IPS-NIHi7 (cell line): ENCODE results near the gene TNFAIP8L1.

Experiments
- DNase-seq: peaks from one replicate; pipeline ENCODE4 v3.0.0; 2012; ENCODE audit warnings: mixed read lengths; ENCODE audit errors: extremely low spot score

The TNFAIP8L1 gene

DNA sequence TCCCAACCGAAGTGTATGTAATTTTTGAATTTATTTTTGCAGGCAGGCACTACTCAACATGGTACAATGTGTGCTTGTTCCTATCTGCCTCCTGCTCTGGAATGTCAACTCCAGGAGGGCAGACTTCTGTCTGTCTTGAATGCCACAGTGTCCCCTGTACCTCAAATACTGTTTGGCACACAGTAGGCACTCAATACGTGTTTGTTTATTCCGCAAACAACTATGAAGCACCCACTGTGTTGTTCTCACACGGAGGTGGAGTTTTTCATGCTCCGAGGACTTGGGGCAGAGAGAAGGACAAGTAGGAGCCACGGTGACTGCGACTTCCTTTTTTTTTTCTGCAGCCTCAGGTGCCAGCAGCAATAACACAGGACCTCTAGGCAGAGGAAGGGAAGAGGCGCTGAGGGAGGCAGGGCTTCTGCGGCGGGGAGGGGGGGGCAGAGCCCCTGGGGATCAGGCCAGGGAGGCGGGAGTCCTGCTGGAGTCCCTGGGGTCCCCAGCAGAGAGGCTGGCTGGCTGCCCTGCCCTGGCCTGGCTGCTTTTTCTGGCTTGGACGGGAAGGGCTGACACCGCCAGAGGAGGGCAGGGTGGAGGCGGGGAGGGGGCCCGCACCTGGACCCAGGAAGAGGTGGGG lies 29.3 kb upstream of the TNFAIP8L1 start:
- DNase-seq, result peak; percentile 43

DNA sequence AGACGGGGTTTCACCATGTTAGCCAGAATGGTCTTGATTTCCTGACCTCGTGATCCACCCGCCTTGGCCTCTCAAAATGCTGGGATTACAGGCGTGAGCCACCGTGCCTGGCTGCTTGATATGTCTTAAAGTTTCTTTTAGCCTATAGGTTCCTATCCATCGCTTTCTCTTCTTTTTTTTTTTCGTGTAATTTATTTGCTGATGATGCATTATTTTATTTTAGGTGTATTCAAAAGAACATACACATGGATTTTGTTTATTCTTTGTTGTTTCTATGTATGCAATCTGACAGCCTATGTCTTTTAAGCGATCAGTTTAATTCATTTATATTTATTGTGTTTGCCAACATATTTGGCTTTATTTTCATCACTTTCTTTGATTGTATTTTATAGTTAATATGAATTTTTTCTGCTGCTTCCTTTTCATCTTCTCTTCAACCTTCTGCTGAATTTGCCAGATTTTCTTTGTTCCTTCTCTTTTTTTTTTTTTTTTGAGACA lies 26.0 kb upstream of the TNFAIP8L1 start:
- no peak for DNase-seq

DNA sequence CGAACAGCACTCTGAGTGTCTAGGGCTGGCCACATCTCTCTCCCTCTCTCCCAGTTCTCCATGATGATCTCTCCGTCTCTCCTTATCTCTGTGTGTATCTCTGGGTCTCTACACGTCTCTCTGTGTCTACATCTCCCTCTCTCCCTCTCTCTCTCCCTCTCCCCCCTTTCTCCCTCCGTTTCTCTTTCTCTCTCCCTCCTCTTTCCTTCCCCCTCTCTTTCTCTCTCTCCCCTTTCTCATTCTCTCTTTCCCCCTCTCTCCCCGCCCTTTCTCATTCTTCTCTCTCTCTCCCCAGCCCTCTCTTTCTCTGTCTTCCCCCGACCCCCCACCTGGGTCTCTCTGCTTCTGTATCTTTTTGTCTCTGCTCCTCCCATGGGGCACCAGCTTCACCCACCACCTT lies 21.3 kb upstream of the TNFAIP8L1 start:
- DNase-seq, result no peak

DNA sequence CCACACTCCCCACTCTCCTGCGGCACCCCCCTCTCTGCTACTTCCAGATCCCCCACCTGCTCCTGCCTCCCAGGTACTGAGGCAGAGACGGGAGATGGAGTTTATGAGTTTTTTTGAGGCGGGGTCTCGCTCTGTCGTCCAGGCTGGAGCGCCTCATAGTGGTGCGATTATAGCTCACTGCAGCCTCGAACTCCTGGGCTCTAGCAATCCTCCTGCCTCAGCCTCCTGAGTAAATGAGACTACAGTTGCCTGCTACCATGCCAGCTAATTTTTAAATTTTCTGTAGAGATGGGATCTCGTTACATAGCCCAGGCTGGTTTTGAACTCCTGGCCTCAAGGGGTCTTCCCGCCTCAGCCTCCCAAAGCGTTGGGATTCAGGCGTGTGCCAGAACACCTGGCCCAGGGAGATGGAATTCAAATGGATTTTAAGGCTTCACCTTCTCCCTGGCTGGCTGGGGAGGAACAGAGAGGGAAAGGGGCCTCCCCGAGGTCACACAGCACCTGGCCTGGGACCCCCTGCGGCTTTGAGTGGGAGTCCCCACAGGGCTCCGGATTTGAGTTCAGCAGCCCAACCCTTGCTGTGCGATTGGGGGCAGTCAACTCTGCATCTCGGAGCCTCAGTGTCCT lies 19.5 kb upstream of the TNFAIP8L1 start:
- DNase-seq, result no peak

DNA sequence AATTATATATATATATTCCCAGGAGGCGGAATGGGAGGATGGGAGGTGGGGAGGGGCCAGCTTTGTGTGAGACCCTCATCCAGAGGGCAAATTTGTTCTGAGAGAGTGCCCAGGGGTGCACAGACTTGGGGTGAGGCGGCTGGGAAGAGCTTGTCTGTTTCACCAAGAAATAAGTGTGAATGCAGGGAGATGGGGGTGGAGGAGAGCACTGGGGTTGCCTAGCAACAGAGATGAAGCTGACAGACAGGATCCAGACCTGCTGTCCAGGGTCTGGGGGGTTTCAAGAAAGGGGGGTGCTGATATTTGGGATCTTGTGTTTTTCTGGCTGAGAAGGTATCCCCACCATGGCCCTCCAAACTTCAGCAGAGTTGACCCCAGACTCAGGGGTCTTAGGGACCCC lies 18.6 kb upstream of the TNFAIP8L1 start:
- DNase-seq, result no peak

DNA sequence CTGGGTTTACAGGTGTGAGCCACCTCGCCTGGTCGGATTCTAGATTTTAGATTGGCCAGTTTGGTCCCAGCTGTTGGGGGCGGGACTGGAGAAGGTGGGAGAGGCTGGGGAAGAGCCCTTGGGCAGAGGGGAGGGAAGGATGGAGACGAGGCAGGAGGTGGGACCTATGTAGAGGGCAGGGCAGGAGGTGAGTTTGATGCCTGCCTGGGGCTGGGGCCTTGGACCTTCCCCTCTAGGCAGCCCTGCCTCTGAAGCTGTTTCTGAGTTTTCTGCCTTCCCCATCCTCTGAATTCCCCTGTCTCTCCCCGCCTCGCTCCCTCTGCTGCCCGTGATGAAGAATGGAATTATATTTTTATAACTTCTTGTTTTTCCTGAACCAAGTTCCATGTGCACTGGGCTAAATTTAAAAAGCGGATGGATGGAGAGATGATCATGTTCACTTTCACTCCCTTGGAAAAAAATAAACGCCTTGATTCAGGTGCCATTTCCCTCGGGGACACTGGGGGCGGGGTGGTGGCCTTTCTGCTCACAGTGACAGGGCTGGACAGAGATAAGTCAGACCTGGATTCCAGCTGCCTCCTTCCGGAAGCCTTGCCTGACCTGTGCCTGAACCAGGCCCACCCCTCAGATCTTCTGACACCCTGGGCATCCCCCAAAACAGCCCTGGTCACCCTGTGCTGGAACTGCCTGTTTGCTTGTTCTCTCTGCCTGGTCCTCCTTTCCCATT lies 16.5 kb upstream of the TNFAIP8L1 start:
- peak; percentile 55 for DNase-seq

DNA sequence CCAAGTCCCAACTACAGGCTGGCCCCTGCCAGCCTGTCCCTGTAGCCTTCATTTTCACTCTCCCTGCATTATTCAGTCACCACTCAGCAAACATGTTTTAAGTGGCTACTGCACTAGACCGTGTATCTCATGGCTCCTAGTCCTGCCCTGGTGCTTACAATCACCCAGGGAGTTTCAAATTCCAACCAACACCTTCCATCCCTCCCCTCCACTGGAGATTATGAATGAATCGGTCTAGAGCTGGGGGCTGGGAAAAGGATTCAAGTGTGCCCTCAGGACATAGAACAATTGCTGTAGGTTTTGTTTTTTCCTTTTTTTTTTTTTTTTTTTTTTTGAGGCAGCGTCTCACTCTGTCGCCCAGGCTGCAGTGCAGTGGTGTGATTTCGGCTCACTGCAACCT lies 15.0 kb upstream of the TNFAIP8L1 start:
- no peak for DNase-seq

DNA sequence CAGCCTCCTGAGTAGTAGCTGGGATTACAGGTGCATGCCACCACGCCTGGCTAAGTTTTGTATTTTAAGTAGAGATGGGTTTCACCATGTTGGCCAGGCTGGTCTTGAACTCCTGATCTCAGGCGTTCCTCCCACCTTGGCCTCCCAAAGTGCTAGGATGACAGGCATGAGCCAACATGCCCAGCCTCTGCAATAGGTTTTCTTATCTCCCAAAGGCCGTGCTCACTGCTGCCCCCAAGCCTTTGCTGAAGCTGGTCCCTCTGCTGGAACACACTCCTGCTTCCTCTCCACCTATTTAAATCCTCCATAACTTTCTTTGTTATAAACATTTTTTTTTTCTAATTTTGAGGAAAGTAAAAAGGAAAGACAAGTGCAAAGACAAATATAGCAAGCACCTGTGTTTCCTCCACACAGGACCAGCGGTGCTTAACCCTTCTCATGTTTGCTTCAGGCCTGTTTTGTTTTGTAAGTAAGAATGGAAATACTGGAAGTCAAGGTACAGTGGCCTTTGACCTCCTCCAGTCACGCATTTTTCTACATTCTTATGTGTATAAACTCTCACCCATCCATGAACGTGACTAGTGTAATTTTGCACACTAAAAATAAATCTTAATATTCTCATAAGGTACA lies 14.5 kb upstream of the TNFAIP8L1 start:
- DNase-seq, result peak; percentile 62

DNA sequence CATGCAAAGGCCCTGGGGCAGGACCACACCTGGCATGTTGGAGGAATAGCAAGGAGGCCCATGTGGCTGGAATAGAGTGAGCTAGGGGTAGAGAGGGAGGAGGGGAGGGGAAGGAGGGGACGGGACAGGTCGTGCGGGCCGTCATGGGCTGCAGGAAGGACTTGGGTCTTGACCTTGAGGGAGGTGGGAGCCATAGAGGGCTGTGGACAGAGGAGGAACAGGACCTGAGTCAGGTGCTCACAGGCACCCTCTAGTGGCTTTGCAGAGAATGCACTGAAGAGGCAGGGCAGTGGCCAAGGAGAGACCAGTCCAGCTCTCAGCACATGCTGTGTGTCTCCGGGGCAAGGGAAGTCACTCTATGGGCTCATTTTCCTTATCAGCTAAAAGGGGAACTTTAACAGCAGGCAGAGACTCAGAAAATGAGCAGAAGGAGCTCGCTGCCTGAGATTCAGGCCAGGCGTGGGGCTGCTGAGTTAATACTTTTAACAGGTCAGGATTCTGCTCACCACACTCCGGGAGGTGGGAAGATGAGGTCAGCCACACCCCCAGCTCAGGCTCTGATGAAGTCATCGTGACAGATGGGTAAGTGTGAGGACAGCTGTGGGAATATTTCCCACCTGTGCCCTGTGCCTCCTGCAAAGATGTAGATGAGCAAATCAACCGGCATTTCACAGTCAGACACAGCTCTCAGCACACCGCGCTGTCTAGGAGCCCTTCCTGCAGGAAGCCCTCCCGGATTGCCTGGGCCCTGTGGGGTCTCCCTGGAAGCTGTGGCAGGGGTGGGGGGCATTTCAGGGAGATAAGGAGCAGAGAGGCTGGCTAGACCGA lies 6.0 kb upstream of the TNFAIP8L1 start:
- DNase-seq, result peak; percentile 82

DNA sequence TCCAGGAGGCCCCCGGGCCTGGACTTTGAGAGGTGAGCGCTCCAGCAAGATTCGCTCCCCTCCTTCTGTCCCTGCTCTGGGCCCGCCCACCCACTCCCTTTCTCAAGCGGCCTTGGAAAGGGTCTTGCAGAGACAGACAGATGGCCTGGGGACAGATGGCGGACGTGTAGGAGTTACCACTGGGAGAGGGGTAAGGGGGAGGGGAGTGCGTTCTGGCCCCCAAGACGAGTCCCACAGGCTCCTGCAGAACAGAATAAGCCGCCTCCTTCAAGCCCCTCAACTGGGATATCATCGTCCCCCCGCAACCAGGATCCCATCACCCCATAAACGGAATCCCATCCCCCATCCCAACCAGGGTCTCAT lies 3.6 kb upstream of the TNFAIP8L1 start:
- DNase-seq, result no peak

DNA sequence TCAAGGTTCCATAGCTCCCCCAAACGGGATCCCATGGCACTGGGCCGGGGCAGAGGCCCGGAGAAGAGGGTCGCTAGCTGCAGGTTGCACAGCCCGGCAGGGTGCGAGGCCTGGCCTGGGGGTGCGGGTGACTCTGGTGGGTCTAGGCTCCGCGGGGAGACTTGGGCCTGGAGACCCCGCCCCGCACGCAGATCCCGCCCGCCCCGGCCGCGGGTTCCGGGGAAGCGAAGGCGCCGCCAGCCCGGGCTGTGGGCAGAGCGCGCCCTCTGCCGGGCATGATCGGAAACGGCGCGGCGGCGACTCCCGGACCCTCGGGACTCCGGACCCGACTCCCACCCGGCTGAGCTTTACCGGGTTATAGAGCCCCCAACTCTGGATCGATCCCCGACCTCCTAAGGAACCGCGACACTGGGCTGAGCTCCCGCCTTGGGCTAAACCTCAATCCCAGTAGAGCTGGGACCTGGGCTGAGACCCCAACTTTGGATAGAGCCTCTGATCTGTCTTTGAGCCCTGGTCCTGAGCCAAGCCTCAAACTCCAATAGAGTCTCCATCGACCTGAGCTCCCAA lies 3.1 kb upstream of the TNFAIP8L1 start:
- DNase-seq, result peak; percentile 83

DNA sequence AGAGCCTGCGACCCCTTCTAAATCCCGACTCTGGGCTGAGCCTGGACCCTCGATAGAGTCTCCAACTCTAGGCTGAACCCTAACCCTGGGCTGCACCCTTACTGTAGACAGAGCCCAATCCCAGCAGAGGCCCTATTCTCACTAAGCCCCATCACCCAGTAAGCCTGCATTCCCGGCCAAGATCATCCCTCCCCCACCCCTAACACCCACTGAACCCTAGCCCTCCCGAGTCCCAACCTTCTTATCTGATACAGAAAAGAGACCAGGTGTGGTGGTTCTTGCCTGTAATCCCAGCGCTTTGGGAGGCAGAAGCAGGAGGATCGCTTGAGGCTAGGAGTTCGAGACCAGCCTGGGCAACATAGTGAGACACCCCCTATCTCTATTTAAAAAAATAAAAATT lies 2.6 kb upstream of the TNFAIP8L1 start:
- DNase-seq, result no peak

DNA sequence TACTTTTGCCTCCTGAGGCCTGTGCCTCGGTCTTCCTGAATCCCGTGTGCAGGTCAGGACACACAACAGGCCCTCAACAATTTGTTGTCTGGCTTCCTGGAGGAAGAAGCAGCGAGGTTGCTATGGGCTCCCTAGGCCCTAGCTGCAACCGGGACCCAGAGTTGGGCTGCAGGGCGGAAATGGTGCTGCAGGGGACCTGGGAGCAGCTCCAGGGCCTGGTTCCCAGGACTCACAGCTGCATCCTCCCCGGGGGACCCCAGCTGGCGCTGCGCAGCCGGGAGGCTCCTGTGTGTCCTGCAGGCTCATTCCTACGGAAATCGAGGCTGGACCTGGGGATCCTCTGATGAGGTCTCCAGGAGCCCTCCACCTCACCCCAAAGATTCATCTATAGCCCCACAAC lies 999 bp upstream of the TNFAIP8L1 start:
- no peak for DNase-seq

DNA sequence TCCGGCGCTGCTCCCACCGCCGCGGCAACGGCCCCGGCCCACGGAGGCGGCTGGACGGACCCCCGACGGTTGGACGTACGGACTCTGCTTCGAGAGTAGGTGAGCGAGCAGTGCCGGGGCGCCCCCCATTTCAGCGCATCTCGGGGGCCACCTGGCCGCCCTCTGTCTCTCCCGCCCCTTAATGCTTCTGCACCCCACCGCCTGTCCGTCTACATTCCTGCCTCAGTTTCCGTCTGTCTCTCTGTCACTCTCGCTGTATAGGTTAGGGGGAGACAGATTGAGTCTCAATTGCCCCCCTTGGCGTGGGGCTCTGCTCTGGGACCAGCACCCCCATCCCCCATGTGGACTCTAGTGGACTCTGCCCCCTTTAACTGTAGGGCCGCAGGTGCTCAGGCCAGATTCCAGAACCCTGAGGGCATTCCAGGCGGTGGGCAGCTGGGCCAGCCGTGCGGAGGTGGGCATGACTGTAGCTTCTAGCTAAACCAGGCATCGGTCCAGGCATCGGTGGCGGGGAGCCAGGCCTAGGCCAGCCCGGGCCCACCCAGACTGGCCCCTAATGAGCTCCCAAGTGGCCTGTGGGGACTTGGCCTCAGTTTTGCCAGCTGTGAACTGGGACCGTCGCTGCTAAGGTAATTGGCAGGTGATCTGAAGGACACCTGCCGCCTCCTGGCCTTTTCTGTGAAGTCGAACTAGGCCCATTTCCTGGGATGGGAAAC lies 373 bp downstream of the TNFAIP8L1 start:
- DNase-seq, result no peak

DNA sequence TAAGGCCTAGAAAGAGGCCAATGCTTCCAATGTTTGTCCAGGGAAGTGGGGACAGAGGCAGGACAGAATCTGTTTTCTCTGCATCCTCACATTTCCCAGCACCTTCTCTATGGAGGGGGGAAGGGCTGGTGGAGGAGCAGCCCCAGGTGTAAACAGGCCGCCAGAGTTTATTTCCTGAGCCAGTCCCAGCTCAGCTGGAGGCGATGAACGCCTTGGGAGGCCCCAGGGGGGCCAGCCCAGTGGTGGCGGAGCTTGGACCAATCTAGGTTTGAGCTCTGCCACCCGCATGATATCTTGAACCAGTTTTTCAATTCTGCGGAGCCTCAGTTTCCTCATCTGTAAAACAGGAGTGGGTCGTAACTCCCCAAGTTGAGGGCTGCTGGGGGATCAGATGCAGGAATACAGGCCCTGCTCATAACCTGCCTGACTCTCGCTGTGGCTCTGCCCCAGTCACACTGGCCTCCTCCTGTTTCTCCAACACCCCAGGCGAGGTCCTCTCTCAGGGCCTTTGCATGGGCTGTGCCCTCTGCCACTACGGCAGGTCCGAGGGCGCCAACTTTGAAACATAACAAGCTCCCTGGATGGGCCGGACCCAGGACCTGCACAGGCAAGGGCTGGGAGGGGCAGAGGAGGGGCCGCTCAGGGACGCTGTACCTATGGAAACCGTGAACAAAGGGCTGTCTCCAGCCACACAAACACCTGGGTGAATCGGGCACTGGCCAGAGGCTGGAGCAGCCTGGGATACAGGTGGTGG lies 1.1 kb downstream of the TNFAIP8L1 start:
- DNase-seq, result no peak

DNA sequence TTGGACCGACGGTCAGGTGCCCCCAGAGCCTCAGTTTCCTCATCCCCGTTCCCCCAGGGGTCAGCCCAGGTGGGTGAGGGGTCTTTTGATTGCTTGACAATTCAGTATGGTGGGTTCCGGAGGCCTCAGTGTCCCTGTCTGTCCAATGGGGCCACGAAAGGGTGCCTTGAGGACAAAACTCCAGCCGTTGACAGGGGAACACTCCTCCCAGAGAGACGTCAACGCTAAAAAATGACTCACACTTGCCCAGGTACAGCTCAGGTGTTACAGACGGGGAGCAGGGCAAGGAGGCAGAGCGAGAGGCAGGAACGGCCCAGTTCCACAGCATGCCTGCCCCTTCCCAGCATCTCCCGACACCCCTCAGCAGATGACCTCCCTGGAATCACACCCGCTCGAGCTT lies 1.8 kb downstream of the TNFAIP8L1 start:
- no peak for DNase-seq

DNA sequence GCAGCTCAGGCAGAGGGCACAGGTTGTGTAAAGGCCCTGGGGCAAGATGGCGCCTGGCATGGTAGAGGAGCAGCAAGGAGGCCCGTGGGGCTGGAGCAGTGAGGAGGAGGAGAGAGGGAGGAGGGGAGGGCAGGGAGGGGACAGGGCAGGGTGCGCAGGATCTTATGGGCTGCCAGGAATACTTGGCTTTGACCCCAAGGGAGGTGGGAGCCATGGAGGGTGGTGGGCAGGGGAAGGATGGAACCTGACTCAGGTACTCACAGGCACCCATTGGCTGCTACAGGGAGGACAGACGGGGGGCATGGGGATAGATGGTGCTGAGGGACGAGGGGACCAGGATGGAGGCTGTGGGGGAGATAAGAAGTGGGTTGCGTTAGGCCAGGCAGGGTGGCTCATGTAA lies 3.3 kb downstream of the TNFAIP8L1 start:
- DNase-seq, result no peak

DNA sequence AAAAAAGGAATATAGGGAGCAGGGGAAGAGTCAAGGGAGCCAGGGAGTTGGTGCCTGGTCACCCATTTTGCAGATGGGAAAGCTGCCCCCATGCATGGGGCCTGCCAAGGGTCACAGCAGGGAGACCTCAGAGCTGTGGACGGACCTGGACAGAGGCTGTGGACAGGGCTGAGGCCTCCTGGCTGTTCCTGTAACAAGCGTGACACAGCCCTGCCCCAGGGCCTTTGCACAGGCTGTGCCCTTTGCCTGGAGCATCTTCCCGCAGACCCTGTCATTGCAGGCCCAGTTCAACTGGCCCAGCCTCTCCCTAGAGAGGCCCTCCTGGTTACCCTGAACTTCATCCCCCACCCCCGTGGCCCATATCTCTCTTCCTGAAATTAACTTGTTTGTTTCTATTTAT lies 6.4 kb downstream of the TNFAIP8L1 start:
- DNase-seq, result no peak

DNA sequence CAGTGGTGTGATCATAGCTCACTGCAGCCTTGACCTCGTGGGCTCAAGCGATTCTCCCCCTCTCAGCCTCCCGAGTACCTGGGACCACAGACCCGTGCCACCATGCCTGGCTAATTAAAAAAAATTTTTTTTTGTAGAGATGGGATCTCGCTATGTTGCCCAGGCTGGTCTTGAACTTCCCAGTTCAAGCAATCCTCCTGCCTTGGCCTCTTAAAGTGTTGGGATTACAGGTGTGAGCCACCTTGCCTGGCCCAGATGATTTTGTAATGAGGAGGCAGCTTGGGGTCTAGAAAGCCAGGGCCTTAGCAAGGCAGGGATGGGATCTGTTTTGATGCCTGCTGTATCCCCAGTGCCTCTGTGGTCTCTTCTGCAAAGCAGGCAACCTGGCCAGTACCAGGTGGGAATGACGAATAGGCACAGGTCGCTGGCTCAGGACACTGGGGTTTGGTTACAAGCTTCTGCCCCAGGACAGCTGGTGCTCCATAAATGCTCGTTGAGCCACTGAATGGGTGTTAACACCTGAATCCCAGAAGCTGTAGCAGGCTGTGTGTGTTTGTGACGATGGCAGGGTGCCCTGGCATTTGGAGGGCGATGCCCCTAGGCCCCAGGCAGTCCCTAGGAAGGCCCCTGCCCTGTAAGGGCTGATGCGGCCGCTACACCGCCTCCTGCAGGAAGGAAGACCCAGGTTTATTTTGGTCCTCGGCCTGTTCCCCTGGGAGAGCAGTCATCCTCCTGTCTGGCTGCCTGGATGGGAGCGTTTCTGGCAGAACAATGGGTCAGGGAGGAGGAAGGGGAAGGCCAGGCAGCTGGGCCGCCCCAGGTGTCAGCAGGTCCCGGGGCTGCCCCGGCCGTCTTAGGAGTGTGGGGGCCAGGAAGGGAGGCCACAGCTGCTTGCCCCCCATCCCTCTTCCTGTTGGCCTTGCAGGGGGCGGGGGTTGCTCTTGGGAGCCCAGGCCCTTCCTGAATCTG lies 8.6 kb downstream of the TNFAIP8L1 start:
- DNase-seq, result no peak
